Activated CD8-positive, alpha-beta memory T cell treated with anti-CD3 and anti-CD28 coated beads for 48 hours (primary cell): ENCODE measurements around the gene TBXAS1.

ENCODE experiments used
- DNase-seq, 3 experiments: peaks; one replicate each; pipeline ENCODE4 v3.0.0-alpha.2; 2020; ENCODE audit warnings: low read depth in 2 of 3, low spot score in 2 of 3

TBXAS1 gene

DNA sequence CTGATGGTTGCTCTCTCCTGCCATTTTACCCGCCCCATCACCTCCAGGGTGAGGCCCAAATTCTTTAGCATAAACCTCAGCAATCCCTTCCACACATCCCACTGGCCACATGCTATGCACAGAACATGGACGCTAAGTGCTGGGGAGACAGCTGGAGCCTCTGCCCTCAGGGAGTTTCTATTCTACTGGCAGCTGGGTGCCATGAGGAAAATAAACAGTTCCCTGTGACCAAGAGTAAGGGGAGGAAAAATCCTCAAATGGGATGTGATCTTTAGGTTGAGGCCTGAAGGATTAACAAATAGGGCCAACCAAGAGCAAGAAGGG lies 232.5 kb downstream of the TBXAS1 start:
- no peak for DNase-seq

DNA sequence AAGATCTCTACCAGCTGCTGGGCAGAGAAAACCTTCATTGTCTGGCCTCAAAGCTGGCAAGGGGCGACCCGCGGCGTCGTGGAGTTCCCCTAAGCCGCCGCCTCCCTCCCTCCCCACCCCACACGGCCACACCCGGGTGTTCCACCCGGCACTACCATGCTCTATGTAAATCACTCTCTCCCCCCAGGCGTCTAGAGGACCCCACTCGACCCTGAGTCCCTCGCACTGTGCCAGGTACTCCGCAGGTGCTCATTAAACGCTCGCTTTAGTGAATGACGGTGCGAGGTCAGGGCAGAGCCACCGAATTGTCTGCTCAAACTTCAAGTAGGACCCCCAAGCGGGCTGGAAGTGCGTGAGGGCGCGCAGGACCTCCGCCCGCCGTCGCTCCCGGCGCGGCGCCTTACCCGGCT lies 233.1 kb downstream of the TBXAS1 start:
- DNase-seq = no peak

DNA sequence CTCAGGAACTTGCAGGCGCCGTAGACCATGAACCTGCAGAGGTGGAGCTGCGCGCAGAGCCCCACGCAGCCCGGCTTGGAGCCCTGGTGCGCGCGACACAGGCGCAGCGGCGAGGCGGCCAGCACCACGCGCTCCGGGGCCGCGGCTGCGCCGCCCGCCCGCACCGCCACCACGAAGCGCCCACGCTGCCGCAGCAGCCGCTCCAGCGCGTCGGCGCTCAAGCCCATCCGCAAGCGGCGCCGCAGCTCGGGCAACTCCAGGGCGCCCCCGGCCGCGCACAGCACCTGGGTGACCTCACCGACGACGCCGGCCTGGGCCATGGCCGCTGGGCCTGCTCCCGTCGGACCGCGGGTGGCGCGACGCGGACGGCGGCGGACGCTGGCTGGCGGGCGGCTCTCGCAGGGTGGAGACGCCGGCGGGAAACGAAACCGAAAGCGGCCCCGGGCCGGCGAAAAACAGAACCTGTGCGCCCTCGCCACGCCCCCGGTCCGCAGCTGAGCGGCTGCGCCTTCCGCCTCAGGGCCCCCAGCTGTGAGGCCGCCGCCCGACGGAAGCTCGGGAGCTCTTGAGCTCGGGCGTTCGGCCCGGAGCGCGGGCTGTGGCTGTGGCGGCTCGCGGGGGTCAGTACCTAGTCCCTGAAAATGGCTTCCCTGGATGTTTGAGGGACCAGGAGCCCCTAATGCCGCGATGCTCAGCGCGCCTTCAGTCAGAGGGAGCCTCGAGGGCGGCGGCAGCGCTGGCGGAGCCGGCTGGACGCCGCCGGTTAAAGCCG lies 233.7 kb downstream of the TBXAS1 start, which contains the start of gene PARP12:
Gene PARP12, minus strand, starts transcription at position 424 of the 772 bp plus-strand sequence. Its CDS starts 104 bp downstream, at position 320.
- peak; percentile 52 to 76 (median 74) for DNase-seq

DNA sequence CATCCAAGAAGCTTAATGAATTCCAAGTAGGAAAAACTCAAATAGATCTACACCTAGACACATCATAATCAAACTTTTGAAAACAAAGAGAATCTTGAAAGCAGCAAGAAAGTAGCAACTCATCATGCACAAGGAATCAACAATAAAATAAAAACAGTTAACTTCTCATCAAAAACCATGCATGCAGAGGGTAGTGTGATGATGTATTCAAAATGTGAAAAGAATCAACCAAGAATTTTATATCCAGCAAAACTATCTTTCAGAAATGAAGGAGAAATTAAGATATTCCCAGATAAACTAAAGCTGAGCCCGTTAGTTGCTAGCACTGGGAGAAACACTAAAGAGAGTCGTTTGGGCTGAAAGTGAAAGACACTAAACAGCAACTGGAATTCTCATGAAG lies 238.0 kb downstream of the TBXAS1 start:
- DNase-seq = no peak

DNA sequence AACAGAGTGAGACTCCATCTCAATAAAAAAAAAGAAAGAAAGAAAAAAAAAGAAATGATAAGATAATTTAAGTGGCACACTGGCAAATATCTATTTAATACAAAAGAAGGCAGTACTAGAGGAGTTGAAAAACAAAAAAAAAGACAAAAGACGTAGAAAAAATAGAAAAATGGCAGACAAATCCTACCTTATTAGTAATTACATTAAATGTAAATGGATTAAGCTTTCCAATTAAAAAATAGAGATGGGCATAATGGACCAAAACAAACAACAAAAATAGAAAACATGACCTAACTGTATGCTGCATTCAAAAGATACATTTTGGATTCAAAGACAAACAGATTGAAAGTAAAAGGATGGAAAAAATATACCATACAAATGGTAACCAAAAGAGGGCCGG lies 239.0 kb downstream of the TBXAS1 start:
- DNase-seq = no peak

DNA sequence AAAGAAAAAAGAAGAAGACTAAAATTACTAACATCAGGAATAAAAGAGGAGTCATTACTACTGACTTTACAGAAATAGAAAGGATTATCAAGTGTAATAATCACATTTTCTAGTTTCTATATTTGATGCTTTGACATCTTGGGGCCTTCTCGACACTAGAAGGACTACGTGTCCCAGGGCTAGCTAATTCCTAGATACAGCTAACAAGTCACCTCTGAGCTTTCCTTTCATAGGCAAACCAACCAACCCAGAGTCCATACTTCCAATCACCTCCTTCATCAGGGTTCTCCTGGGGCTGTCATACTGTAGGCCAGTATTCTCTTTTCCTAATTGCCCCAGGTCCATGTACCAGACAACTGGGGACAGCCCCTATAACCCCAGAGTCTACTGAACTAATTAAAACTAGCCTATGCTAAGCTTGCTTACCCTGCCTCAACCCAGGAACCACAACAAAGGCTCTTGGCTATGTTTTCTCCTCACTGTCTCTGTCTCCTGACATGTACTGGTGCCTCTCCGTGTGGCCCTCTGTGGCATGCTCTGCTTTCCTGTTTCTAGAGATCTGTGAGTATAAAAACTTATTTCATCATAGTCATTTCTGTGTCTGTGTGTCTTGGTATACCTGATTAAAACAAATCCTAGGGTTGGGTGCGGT lies 240.4 kb downstream of the TBXAS1 start:
- no peak for DNase-seq
